DMS 273 treated with DMSO at 0.1 percent for 48 hours (cell line): Measurements from ENCODE around the gene VPS41.

ENCODE experiments used
- DNase-seq: peaks from one replicate; lab custom pipeline; 2025; lab: John Stamatoyannopoulos, UW

VPS41 gene

DNA sequence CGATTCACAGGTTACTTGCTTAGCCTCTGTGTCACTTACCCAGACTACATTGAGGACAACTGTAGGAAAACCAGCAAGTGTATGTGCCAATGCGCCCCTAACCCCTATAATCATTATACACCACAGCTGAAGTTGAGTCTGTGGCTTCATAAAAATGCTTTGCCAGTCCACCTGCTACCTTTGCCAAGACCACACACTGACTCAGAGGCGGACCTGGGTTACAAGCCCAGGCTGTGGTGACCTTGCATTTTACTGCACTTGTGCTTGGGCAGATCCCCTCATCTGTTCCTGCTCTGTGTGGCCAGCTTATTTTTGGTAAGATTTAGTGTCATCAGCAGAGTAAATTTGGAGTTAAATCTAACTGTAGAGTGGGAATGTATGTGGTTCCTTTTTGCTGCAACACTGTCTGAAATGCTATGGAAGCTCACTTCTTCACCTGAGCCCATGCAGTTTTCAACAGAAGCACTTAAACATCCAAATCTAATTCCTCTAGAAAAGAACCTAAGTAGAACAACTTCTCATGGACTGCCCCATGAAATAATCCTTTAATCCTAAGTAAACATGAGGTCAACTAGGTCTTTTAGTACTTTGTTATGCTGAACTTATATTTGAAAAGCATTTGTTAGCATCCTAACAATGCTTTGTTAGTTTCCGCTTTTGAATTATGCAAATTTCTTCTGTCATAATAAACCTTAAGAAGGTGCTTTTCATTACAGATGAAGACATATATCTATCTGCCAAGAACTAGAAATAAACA lies 181.6 kb downstream of the VPS41 start:
- no peak for DNase-seq

DNA sequence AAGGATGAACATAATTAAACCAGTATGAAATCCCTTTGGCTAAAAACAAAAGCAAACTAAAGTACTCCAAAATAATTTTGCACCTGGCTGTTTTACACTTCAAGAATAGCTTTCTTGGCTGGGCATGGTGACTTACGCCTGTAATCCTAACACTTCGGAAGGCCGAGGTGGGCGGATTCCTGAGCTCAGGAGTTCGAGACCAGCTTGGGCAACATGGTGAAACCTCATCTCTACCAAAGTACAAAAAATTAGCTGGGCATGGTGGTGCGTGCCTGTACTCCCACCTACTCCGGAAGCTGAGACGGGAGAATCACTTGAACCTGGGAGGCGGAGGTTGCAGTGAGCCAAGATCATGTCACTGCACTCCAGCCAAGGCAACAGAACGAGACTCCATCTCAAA lies 185.7 kb downstream of the VPS41 start:
- no peak for DNase-seq

DNA sequence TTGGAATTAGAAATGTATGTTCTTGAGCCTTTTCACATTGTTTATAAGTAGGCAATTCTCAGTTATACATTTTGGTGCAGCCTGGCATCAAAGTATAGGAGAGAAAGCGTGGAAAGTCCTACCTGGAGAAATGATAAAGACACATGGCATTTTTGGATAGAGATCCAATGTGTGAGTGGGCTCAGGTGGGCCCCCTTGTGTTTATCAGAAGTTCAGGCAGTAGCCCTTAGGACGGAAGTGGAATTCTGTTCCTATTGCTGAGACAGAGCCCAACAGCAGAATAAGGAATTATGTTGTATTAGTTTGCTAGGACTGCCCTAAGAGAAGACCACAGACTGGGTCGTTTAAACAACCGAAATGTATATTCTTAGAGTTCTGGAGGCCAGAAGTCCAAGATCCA lies 192.6 kb downstream of the VPS41 start:
- DNase-seq: no peak

DNA sequence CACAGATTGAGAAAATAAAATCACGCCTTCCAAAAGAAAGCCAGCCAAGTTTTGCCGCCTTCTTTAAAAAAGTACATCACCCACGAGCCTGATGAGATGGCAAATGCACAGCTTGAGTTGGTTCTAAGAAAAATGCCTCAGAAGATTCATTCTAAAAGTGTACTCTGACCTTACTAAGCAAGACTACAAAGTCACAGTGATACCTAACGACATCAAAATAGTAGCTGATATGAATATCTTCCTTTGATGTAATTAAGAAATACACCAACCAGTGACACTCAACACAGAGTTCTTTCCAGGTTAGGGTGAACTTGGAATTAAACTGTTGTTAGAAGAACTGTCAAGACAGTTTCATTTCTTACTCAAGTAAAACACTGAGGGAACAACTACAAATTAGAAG lies 199.9 kb downstream of the VPS41 start:
- DNase-seq: no peak

- DNase-seq: no peak
These were observed 204.2 kb downstream of the VPS41 start for GRCh38 chr7:38704751-38705150.

DNA sequence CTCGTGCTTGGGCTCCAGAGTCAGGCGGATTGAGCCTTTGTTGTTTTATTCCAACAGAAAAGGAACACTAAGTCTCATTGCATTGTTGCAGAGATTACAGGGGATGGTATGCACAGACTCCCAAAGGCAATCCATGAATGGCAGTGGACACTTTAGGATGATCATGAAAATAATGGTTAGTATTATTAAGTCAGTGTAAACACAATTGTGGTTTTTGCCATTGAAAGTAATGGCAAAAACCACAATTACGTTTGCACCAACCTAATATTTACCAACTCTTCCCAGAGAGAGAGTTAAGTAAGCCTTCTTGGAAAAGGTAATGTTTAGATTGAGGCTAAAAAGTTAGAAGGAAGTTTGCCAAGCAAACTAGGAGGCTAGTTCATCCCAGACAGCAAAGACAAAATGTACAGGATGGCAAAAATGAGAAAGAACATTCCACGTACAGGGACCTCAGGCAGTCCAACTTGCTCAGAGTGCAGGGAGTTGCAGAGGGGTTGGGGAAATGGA lies 204.9 kb downstream of the VPS41 start:
- no peak for DNase-seq

DNA sequence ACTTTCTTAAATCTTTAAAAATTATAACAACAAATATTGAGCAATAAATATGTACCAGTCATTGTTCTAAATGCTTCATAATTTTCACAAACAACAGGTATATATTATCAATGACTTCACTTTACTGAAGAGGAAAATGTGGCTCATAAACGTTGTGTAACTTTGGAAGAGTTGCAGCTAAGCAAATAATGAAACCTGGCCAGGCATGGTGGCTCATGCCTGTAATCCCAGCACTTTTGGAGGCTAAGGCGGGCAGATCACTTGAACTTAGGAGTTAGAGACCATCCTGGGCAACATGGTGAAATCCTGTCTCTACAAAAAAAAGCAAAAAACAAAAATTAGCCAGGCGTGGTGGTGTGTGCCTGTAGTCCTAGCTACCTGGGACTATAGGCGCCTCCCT lies 205.9 kb downstream of the VPS41 start:
- DNase-seq: no peak

GRCh38 chr7:38702002-38702535 lies 206.9 kb downstream of the VPS41 start:
- no peak for DNase-seq

GRCh38 chr7:38700116-38700515 lies 208.9 kb downstream of the VPS41 start:
- no peak for DNase-seq

DNA sequence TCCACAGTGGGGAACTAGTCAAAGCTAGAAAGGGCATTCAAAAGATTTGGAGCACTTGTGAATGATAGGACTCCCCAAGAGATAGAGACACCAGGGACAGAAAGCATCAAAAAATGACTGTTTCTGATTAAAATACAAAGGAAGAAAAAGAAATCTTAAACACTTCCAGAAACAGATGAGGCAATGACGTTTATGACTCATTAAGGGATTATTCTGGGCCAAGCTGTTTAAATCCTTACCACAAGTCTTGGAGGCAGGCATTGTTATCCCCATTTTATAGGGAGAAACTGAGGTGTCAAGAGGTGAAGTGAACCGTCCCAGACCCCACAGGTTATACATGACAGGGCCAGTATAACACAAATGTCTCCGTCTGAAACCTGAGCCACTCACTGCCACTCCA lies 209.5 kb downstream of the VPS41 start:
- no peak for DNase-seq

DNA sequence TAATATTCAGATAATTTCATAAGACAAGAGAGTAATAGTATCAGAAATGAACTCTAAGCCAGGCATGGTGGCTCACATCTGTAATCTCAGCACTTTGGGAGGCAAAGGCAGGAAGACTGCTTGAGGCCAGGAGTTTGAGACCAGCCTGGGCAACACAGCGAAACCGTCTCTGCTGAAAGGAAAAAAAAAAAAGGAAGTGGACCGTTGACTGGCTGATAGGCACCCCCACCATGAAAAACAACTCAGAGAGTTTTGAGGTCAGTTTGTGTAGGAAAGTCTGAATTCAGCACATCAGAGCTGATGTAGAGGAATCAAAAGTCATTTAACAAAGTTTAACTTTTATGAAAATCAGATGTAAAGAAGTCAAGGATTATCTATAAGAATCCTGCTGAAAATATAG lies 214.7 kb downstream of the VPS41 start:
- DNase-seq: no peak

DNA sequence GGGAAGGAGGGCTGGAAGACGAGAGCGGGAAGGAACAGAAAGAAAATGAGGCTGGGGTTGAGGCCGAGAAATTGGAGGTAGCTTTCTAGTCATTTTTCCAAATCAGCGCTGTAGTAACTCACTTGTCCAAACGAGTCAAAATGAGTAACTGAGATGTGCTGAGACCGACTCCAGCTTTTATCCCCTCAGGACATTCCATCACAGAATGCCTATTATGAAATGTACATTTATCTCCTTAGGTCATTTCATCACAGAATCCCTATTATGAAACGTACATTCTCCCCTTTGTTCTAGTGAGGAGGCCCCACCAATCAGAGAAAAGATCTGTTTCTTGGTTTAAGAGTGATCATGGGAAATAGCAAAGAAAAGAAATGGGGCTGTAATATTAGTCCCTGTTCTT lies 222.1 kb downstream of the VPS41 start:
- DNase-seq: no peak

DNA sequence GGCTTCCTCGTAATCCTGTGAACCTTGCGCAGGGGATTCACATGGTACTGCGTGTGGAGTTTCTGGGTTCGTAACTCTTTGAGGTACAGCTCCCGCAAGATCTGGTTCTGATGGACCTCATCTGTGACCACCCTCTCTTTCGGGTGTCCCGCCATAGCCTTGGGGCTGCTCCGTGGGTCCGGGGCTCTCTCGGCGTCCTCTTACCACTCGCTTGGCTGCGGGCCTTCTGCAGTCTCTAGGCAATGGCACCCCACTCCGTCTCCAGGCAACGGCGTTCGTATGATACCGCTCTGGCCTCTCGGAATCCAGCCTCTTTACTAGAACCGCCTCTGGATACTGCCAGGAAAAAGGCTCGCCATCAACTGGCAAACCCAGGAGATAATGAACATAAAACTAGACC lies 223.1 kb downstream of the VPS41 start:
- no peak for DNase-seq

- no peak for DNase-seq
These were observed 226.4 kb downstream of the VPS41 start for GRCh38 chr7:38682606-38683005.

GRCh38 chr7:38681882-38682281 lies 227.1 kb downstream of the VPS41 start:
- peak; percentile 94 for DNase-seq

DNA sequence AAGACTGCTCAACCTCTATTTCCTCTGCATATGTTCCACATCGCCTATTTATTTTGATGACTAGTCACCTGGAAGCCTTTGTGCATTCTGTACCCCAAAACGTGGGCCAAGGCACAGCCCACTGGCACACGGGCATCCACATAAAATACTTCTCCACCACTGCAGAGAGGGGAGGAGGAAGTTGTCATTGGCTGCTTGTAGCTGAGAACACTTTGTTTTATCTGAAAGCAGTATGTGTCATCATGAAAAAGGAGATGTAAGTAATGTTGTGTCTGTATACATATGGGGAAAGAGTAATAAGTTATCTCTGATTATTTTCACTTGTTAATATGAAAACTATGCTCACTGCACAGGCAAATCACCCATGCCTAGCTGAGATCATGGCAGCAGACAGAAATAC lies 229.6 kb downstream of the VPS41 start:
- DNase-seq: no peak

- no peak for DNase-seq
These were observed 230.3 kb downstream of the VPS41 start for GRCh38 chr7:38678698-38679054.

GRCh38 chr7:38677981-38678697 lies 230.9 kb downstream of the VPS41 start:
- no peak for DNase-seq

DNA sequence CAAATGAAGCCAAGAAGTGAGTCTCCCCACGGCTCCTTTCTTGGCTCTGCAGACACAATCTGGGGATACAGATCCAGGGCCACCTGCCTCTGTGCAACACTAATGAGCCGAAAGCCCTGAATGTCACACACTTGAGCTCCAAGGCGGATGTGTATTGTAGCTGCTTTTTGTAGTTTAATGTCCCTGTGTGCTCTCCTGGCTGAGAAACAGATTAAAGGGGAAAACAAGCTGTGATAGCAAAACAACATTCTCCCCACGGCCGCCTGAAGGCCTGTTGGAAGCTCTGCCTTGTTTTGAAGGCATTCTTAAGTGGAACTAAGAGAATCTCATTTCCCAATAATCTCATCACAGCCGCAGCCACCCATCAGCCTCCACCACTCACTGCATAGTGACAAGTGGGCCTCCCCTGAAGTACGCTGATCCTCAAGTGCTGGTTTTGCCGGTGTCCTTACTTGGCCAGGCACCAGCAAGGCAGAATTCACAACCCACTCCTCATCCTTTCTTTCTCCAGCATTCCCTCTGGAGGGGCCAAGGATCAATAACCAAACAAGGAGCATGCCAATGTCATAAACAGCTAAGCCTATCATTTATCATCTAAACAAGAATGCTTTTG lies 233.4 kb downstream of the VPS41 start:
- no peak for DNase-seq

DNA sequence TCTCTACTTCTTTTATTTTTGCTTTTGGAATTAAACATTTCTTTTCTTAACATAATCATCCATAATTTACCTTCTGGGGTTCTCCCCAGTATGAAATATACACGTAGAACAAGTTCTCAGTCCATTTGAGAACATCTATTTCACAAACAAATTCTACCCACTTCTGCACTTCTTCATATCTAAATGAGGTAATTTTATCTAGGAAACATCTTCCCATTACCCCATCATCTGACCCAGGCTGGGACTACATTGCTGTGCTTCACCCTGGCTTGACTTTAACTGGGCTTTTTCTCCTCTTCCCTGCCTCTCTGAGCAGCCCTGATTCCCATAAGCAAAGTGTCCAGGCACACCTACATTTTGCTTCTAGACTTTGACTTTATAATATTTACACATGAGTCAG lies 234.5 kb downstream of the VPS41 start:
- DNase-seq: no peak

DNA sequence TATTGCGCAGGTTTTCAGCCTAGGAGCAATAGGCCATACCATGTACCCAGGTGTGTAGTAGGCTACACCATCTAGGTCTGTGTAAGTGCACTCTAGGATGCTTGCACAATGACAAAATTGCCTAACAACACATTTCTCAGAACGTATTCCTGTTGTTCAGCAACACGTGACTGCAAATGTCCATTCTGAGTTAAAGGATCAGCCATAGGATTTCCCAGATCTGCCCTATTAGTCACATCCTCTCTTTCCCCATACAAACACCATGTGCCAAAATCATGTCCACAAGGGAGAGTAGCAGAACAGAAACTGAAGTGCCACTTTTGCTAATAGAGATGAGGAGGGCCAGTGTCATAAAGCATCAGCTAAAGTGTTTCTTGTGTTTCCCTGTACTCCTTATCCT lies 235.2 kb downstream of the VPS41 start:
- DNase-seq: no peak
